ENCODE data around the gene TCF20. TPM values are rescaled to one million over a fixed set of nuclear protein-coding genes. Genes with fewer than 3 reads are reported as not detected.

The TCF20 gene
- total RNA-seq, 1 donor: 30.7 TPM

GRCh38 chr22:42300259-42301076 lies 30.0 kb upstream of the TCF20 start:
- TF ChIP-seq CTCF (IDR thresholded peaks at IDR 0.05; ENCODE audit: insufficient read depth, low read depth, low read length): no peak
- DNase-seq (ENCODE audit: low read depth): no peak
- H3K4me3 ChIP-seq (ENCODE audit: low read depth, low read length): no peak overlapping the region

GRCh38 chr22:42299586-42300258 lies 29.3 kb upstream of the TCF20 start:
- H3K4me3 ChIP-seq (ENCODE audit: low read depth, low read length): no peak overlapping the region
- TF ChIP-seq CTCF (IDR thresholded peaks at IDR 0.05; ENCODE audit: insufficient read depth, low read depth, low read length): no peak
- DNase-seq (ENCODE audit: low read depth): no peak

GRCh38 chr22:42298746-42299145 lies 28.3 kb upstream of the TCF20 start:
- TF ChIP-seq CTCF (IDR thresholded peaks at IDR 0.05; ENCODE audit: insufficient read depth, low read depth, low read length): no peak
- DNase-seq (ENCODE audit: low read depth): no peak
- no peak overlapping the region for H3K4me3 ChIP-seq (ENCODE audit: low read depth, low read length)

GRCh38 chr22:42297778-42298177 lies 27.3 kb upstream of the TCF20 start:
- TF ChIP-seq CTCF (IDR thresholded peaks at IDR 0.05; ENCODE audit: insufficient read depth, low read depth, low read length): no peak
- no peak for DNase-seq (ENCODE audit: low read depth)
- H3K4me3 ChIP-seq (ENCODE audit: low read depth, low read length): no peak overlapping the region

GRCh38 chr22:42296883-42297282 lies 26.4 kb upstream of the TCF20 start:
- no peak overlapping the region for H3K4me3 ChIP-seq (ENCODE audit: low read depth, low read length)
- no peak for DNase-seq (ENCODE audit: low read depth)
- TF ChIP-seq CTCF (IDR thresholded peaks at IDR 0.05; ENCODE audit: insufficient read depth, low read depth, low read length): no peak

- no peak for DNase-seq (ENCODE audit: low read depth)
These were observed 26.0 kb upstream of the TCF20 start for GRCh38 chr22:42296381-42296853.

More at GRCh38 chr22:42296381-42296853, 26.0 kb upstream of the TCF20 start:
- no peak for TF ChIP-seq CTCF (IDR thresholded peaks at IDR 0.05; ENCODE audit: insufficient read depth, low read depth, low read length)
- no peak overlapping the region for H3K4me3 ChIP-seq (ENCODE audit: low read depth, low read length)

Data from fibroblast of villous mesenchyme (primary cell).